K562 (cell line): Measurements from ENCODE around the gene GPX5. TPM values are rescaled to one million over a fixed set of nuclear protein-coding genes. Genes with fewer than 3 reads are reported as not detected.

ENCODE experiments used
- ATF7 ChIP-seq: fragments of 450-650 bp; IDR thresholded peaks from 2 replicates; pipeline ENCODE4 v1.7.1; 2014; ENCODE audit warnings: mild to moderate bottlenecking, moderate library complexity
- BCOR ChIP-seq: fragments of 450-650 bp; IDR thresholded peaks from 2 replicates; pipeline ENCODE4 v1.6.1; 2016
- C11orf30 ChIP-seq: fragments of 450-650 bp; IDR thresholded peaks from 2 replicates; pipeline ENCODE4 v1.6.1; 2016; ENCODE audit warnings: low read depth, mild to moderate bottlenecking
- CBX8 ChIP-seq: fragments of 200-600 bp; sonication (generic); IDR thresholded peaks from 2 replicates; pipeline ENCODE4 v1.6.1; 2012; ENCODE audit warnings: borderline replicate concordance, mixed run types, low read depth, mild to moderate bottlenecking, moderate library complexity, mixed read lengths, low read length, control low read depth, inconsistent platforms; ENCODE audit not compliant: poor library complexity, severe bottlenecking; ENCODE audit errors: extremely low read depth
- CREB3 ChIP-seq: fragments of 450-650 bp; conservative IDR thresholded peaks from 2 replicates; pipeline ENCODE4 v1.6.1; 2016; ENCODE audit warnings: missing genetic modification characterization, low read depth, mild to moderate bottlenecking, missing compliant biosample characterization, moderate library complexity
- ERF ChIP-seq: fragments of 450-650 bp; formaldehyde crosslinking; IDR thresholded peaks from 2 replicates; pipeline ENCODE4 v1.4.0; 2020; ENCODE audit warnings: mild to moderate bottlenecking, mixed read lengths
- JUND ChIP-seq, 2 experiments: IDR thresholded peaks; 2 replicates in 1 of 2; 3 replicates in 1 of 2; pipeline ENCODE4 v1.6.1; 2011; ENCODE audit warnings: borderline replicate concordance in 2 of 2, low read depth in 2 of 2, low read length in 2 of 2, improper control_type of control experiment in 1 of 2, missing biosample characterization in 1 of 2, missing genetic modification characterization in 1 of 2, missing genetic modification reagents in 1 of 2
- NFRKB ChIP-seq: fragments of 450-650 bp; IDR thresholded peaks from 2 replicates; pipeline ENCODE4 v1.6.1; 2016; ENCODE audit warnings: low read depth
- PREB ChIP-seq: sonication (generic); formaldehyde crosslinking; IDR thresholded peaks from 2 replicates; pipeline ENCODE4 v1.8.1; 2023; ENCODE audit warnings: mild to moderate bottlenecking, missing genetic modification reagents
- RBM34 ChIP-seq: fragments of 200-400 bp; formaldehyde crosslinking; IDR thresholded peaks from 2 replicates; pipeline ENCODE4 v1.6.1; 2018; ENCODE audit warnings: low read length, borderline replicate concordance; ENCODE audit not compliant: insufficient read depth
- SMC3 ChIP-seq: conservative IDR thresholded peaks from 2 replicates; pipeline ENCODE4 v1.6.1; 2011; ENCODE audit warnings: low read depth, low read length, improper control_type of control experiment; ENCODE audit not compliant: insufficient read depth
- SNRNP70 ChIP-seq: fragments of 200-400 bp; formaldehyde crosslinking; optimal IDR thresholded peaks from 2 replicates; pipeline ENCODE3; 2017; ENCODE audit warnings: low read depth, low read length
- polyA plus RNA-seq, 8 experiments: library from polyadenylated mRNA; depleted of rRNA in 4 of 8; stranded (reverse) in 5 of 8; unstranded in 3 of 8; fragments of >200 nt; fragmentation: Nextera tagmentation in 2 of 8; fragmentation: Illumina TruSeq in 1 of 8; extraction: Ambion mirVana in 2 of 8; extraction: Trizol in 1 of 8; gene quantifications; 2 replicates each; pipeline versions ENCODE4 v1.2.1 to v1.2.3, GENCODE V29; 2011 to 2014; ENCODE audit warnings: inconsistent platforms in 1 of 8, missing spikeins in 1 of 8
- total RNA-seq, 7 experiments: library from RNA; depleted of rRNA in 6 of 7; stranded (reverse); fragments of >200 nt in 6 of 7; fragmentation: Illumina TruSeq in 2 of 7; extraction: Trizol in 2 of 7; gene quantifications; 2 replicates each; pipeline versions ENCODE4 v1.2.1 to v1.2.3, GENCODE V29; 2011 to 2021; ENCODE audit warnings: low replicate concordance in 1 of 7
- TF ChIP-seq, protein P1 (sequence below): fragments of 450-650 bp; formaldehyde crosslinking; IDR thresholded peaks from 2 replicates; pipeline ENCODE4 v1.4.0; 2020; ENCODE audit warnings: mild to moderate bottlenecking, moderate library complexity
- TF ChIP-seq, protein P2 (sequence below): fragments of 450-650 bp; IDR thresholded peaks from 2 replicates; pipeline ENCODE4 v1.6.1; 2016
- TF ChIP-seq, protein P3 (sequence below): fragments of 450-650 bp; IDR thresholded peaks from 2 replicates; pipeline ENCODE4 v1.6.1; 2016; ENCODE audit warnings: low read depth, mild to moderate bottlenecking, moderate library complexity

Gene GPX5
- total and polyA plus RNA-seq, 9 of the 15 experiments (the other 6 are each of a cell fraction or from before 2014, with no cell fraction given): 0.07 to 0.18 (median 0.15) TPM; not detected in 6

DNA sequence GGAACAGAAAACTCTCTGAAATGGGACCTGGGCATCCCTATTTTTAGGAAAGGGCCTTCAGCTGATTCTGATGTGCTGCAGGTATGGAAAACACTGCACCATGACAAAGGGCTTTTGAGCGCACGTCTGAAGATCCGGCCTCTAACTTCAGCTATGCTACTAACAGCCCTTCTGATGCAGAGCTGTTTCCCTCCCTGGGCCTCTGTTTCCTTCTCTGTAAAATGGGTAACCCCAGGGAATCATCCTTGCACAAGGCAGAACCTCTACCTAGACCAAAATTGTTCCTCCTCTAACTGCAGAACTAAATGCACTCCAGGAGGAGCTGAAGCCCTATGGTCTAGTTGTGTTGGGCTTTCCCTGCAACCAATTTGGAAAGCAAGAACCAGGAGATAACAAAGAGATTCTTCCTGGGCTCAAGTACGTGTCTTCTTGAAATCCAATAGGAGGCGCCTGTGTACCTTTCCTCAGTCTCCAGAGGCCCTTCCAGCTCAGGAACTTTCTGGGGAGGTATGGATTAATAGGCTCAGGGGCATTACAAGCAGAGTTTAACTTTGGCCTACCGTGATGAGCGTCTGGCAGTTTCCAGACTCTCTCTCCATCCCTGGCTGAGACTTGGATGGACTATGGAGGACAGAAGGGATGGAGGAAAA, 5.9 kb downstream of the GPX5 start (continued):
- 0 out of 2 replicates have a peak, but pooled peaks have one; percentile 60 for TF ChIP-seq PREB (CRISPR knock-in tag)
- TF ChIP-seq C11orf30: no peak
- no peak for TF ChIP-seq CREB3
- TF ChIP-seq, protein P1, sequence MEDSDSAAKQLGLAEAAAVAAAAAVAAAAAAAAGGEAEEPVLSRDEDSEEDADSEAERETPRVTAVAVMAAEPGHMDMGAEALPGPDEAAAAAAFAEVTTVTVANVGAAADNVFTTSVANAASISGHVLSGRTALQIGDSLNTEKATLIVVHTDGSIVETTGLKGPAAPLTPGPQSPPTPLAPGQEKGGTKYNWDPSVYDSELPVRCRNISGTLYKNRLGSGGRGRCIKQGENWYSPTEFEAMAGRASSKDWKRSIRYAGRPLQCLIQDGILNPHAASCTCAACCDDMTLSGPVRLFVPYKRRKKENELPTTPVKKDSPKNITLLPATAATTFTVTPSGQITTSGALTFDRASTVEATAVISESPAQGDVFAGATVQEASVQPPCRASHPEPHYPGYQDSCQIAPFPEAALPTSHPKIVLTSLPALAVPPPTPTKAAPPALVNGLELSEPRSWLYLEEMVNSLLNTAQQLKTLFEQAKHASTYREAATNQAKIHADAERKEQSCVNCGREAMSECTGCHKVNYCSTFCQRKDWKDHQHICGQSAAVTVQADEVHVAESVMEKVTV: 0 out of 2 replicates have a peak, but pooled peaks have one; percentile 50
- TF ChIP-seq, protein P2, sequence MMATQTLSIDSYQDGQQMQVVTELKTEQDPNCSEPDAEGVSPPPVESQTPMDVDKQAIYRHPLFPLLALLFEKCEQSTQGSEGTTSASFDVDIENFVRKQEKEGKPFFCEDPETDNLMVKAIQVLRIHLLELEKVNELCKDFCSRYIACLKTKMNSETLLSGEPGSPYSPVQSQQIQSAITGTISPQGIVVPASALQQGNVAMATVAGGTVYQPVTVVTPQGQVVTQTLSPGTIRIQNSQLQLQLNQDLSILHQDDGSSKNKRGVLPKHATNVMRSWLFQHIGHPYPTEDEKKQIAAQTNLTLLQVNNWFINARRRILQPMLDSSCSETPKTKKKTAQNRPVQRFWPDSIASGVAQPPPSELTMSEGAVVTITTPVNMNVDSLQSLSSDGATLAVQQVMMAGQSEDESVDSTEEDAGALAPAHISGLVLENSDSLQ: no peak
- TF ChIP-seq SNRNP70: no peak
- TF ChIP-seq NFRKB: no peak
- no peak for TF ChIP-seq CBX8
- TF ChIP-seq ATF7: peak; percentile 9; the same call in 1 of the 2 replicates
- TF ChIP-seq JUND (IDR thresholded peaks at IDR 0.05; ENCODE audit: borderline replicate concordance, low read depth, low read length): peak; percentile 5; the same call in 1 of the 2 replicates
- peak; percentile 36; the same call in 1 of the 3 replicates for TF ChIP-seq JUND (tag; IDR thresholded peaks at IDR 0.05; ENCODE audit: borderline replicate concordance, low read depth, low read length)
- TF ChIP-seq, protein P3, sequence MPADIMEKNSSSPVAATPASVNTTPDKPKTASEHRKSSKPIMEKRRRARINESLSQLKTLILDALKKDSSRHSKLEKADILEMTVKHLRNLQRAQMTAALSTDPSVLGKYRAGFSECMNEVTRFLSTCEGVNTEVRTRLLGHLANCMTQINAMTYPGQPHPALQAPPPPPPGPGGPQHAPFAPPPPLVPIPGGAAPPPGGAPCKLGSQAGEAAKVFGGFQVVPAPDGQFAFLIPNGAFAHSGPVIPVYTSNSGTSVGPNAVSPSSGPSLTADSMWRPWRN: no peak
- peak; percentile 80 for TF ChIP-seq BCOR
- 0 out of 2 replicates have a peak, but pooled peaks have one; percentile 28 for TF ChIP-seq SMC3
- TF ChIP-seq ERF (CRISPR knock-in tag): no peak
- no peak for TF ChIP-seq RBM34
